Prostate gland (tissue), 2 donors: ENCODE data around the gene ORMDL2.

ENCODE experiments used
- POLR2A ChIP-seq: fragments of 450-650 bp; IDR thresholded peaks from one replicate; pipeline ENCODE4 v1.6.1; 2016; ENCODE audit warnings: antibody characterized with exemption, mild to moderate bottlenecking
- POLR2AphosphoS5 ChIP-seq: sonication (generic); formaldehyde crosslinking; IDR thresholded peaks from one replicate; pipeline ENCODE4 v1.6.1; 2017; ENCODE audit warnings: antibody characterized with exemption
- TF ChIP-seq, protein P1 (sequence below), 4 experiments: fragments of 200-600 bp in 2 of 4; fragments of 450-650 bp in 2 of 4; sonication (generic) in 2 of 4; IDR thresholded peaks; 1 replicate in 3 of 4; 2 replicates in 1 of 4; pipeline ENCODE4 v1.5.1; 2016 to 2019; ENCODE audit warnings: antibody characterized with exemption in 4 of 4, mild to moderate bottlenecking in 2 of 4, moderate library complexity in 2 of 4

DNA sequence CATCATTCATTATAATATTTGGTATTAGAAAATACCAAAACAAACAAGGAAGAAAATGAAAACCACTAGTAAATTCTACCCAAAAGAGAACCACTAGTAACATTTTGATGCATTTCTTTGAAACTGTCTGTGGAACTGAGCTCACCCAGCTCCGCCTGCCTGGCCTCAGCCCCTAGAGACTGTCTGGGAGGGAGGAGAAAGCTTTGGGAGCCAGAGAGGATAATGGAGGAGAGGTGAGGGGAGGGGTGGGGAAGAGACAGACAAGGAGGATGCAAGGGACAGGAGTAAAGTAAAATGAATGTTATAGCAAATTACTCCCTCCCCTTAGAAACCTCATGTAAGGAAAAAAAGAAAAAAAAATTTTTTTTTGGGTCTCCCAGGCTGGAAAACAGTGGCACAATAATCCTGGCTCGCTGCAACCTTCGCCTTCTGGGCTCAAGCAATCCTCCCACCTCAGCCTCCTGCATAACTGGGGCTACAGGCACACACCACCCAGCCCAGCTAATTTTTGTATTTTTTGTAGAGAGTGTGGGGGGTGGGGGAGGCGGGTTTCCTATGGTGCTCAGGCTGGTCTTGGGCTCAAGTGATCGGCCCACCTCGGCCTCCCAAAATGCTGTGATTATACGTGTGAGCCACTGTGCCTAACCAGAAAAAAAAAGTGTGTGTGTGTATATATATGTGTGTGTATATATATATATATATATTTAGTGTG is 28.1 kb downstream of the ORMDL2 start:
- TF ChIP-seq POLR2A (no peak), POLR2AphosphoS5 (no peak)
- TF ChIP-seq, protein P1, sequence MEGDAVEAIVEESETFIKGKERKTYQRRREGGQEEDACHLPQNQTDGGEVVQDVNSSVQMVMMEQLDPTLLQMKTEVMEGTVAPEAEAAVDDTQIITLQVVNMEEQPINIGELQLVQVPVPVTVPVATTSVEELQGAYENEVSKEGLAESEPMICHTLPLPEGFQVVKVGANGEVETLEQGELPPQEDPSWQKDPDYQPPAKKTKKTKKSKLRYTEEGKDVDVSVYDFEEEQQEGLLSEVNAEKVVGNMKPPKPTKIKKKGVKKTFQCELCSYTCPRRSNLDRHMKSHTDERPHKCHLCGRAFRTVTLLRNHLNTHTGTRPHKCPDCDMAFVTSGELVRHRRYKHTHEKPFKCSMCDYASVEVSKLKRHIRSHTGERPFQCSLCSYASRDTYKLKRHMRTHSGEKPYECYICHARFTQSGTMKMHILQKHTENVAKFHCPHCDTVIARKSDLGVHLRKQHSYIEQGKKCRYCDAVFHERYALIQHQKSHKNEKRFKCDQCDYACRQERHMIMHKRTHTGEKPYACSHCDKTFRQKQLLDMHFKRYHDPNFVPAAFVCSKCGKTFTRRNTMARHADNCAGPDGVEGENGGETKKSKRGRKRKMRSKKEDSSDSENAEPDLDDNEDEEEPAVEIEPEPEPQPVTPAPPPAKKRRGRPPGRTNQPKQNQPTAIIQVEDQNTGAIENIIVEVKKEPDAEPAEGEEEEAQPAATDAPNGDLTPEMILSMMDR (IDR thresholded peaks at IDR 0.05) = no peak
